Measurements from ENCODE around the gene COG1.

The COG1 gene

GRCh38 chr17:73168667-73169066 is 24.2 kb upstream of the COG1 start:
- no peak for DNase-seq (ENCODE audit: low read depth)

- DNase-seq (ENCODE audit: low read depth): no peak
These were observed 22.5 kb upstream of the COG1 start for GRCh38 chr17:73170324-73170723.

GRCh38 chr17:73172252-73172651 is 20.6 kb upstream of the COG1 start:
- DNase-seq (ENCODE audit: low read depth): no peak

- no peak for DNase-seq (ENCODE audit: low read depth)
These were observed 18.7 kb upstream of the COG1 start for GRCh38 chr17:73174126-73174525.

GRCh38 chr17:73175962-73176565 is 16.8 kb upstream of the COG1 start:
- DNase-seq (ENCODE audit: low read depth): no peak

GRCh38 chr17:73179387-73179786 is 13.5 kb upstream of the COG1 start:
- no peak for DNase-seq (ENCODE audit: low read depth)

- no peak for DNase-seq (ENCODE audit: low read depth)
These were observed 13.0 kb upstream of the COG1 start for GRCh38 chr17:73179878-73180277.

GRCh38 chr17:73182616-73183310 is 10.1 kb upstream of the COG1 start:
- no peak for DNase-seq (ENCODE audit: low read depth)

GRCh38 chr17:73184136-73184993 is 8.5 kb upstream of the COG1 start:
- DNase-seq (ENCODE audit: low read depth): no peak

GRCh38 chr17:73186283-73187050 is 6.4 kb upstream of the COG1 start:
- no peak for DNase-seq (ENCODE audit: low read depth)

- DNase-seq (ENCODE audit: low read depth): no peak
These were observed 5.6 kb upstream of the COG1 start for GRCh38 chr17:73187203-73187769.

- no peak for DNase-seq (ENCODE audit: low read depth)
These were observed 4.8 kb upstream of the COG1 start for GRCh38 chr17:73188011-73188410.

- peak; percentile 22 for DNase-seq (ENCODE audit: low read depth)
These were observed 3.3 kb upstream of the COG1 start for GRCh38 chr17:73189417-73190099.

GRCh38 chr17:73191443-73192205 is 1.2 kb upstream of the COG1 start:
- DNase-seq (ENCODE audit: low read depth): peak; percentile 35

- no peak for DNase-seq (ENCODE audit: low read depth)
These were observed 505 bp upstream of the COG1 start for GRCh38 chr17:73192206-73192893.

- peak; percentile 55 for DNase-seq (ENCODE audit: low read depth)
These were observed 1.8 kb downstream of the COG1 start for GRCh38 chr17:73194514-73195222.

- DNase-seq (ENCODE audit: low read depth): no peak
These were observed 3.6 kb downstream of the COG1 start for GRCh38 chr17:73196500-73196899.

GRCh38 chr17:73197161-73197560 is 4.3 kb downstream of the COG1 start:
- DNase-seq (ENCODE audit: low read depth): no peak

- no peak for DNase-seq (ENCODE audit: low read depth)
These were observed 5.5 kb downstream of the COG1 start for GRCh38 chr17:73198201-73198929.

All from non-pigmented ciliary epithelial cell (primary cell).